GM19395 (cell line): ENCODE results near the gene TMCO4.
"Not testable (repeated sequence)": the region's sequence is repeated elsewhere in the genome, so short reads cannot be mapped to it uniquely, and the experiment has no call there.

Source experiments
- ATAC-seq: cut with Tn5 transposase; IDR thresholded peaks from one replicate; pipeline ENCODE4 v1.9.1; 2021; ENCODE audit warnings: mild to moderate bottlenecking, moderate library complexity; ENCODE audit not compliant: unreplicated experiment

The TMCO4 gene

GRCh38 chr1:19799230-19800075, at the start of gene TMCO4:
TSS of gene TMCO4 (minus strand) at chr1:19799916. CDS start at chr1:19780758, 19,158 bp downstream.
- ATAC-seq = peak; percentile 65

GRCh38 chr1:19849307-19849706, 49.6 kb upstream of the TMCO4 start:
- not testable (repeated sequence) for ATAC-seq

- not testable (repeated sequence) for ATAC-seq
Measured at GRCh38 chr1:19847334-19847733, 47.6 kb upstream of the TMCO4 start.

GRCh38 chr1:19846338-19846737, 46.6 kb upstream of the TMCO4 start:
- no peak for ATAC-seq

- ATAC-seq = no peak
Measured at GRCh38 chr1:19845555-19845954, 45.8 kb upstream of the TMCO4 start.

- ATAC-seq = no peak
Measured at GRCh38 chr1:19844731-19845495, 45.2 kb upstream of the TMCO4 start.

- no peak for ATAC-seq
Measured at GRCh38 chr1:19840228-19840627, 40.5 kb upstream of the TMCO4 start.

- ATAC-seq = no peak
Measured at GRCh38 chr1:19837866-19838265, 38.1 kb upstream of the TMCO4 start.

GRCh38 chr1:19835578-19835977, 35.9 kb upstream of the TMCO4 start:
- no peak for ATAC-seq

- no peak for ATAC-seq
Measured at GRCh38 chr1:19831441-19831840, 31.7 kb upstream of the TMCO4 start.

GRCh38 chr1:19828546-19828945, 28.8 kb upstream of the TMCO4 start:
- no peak for ATAC-seq

- no peak for ATAC-seq
Measured at GRCh38 chr1:19825298-19825697, 25.6 kb upstream of the TMCO4 start.

GRCh38 chr1:19824541-19824940, 24.8 kb upstream of the TMCO4 start:
- no peak for ATAC-seq

- ATAC-seq = no peak
Measured at GRCh38 chr1:19824036-19824435, 24.3 kb upstream of the TMCO4 start.

- ATAC-seq = no peak
Measured at GRCh38 chr1:19819701-19820100, 20.0 kb upstream of the TMCO4 start.

- ATAC-seq = no peak
Measured at GRCh38 chr1:19818324-19818723, 18.6 kb upstream of the TMCO4 start.

GRCh38 chr1:19817160-19817559, 17.4 kb upstream of the TMCO4 start:
- no peak for ATAC-seq

GRCh38 chr1:19816737-19817086, 17.0 kb upstream of the TMCO4 start:
- not testable (repeated sequence) for ATAC-seq

- no peak for ATAC-seq
Measured at GRCh38 chr1:19815801-19816736, 16.4 kb upstream of the TMCO4 start.

GRCh38 chr1:19814681-19815503, 15.2 kb upstream of the TMCO4 start, which contains the start of gene RNF186:
TSS of gene RNF186 (minus strand) at chr1:19815283. CDS start at chr1:19815101, 182 bp downstream.
- ATAC-seq = no peak
